A549 (cell line): ENCODE results near the gene SPINT1. TPM values are rescaled to one million over a fixed set of nuclear protein-coding genes. Genes with fewer than 3 reads are reported as not detected.

Source experiments
- ATAC-seq, 2 experiments: fragments of 200-7000 bp in 1 of 2; fragments of >200 bp in 1 of 2; cut with Nextera tagmentation in 1 of 2; cut with Tn5 transposase in 1 of 2; 3 replicates each; pipeline versions ENCODE4 v1.8.0 to v1.9.1; 2018 to 2020; ENCODE audit warnings: mild to moderate bottlenecking in 1 of 2, moderate library complexity in 1 of 2
- CTCF ChIA-PET: fragments of 300-600 bp; sonication (Branson Sonifier 250); formaldehyde crosslinking; extraction: SDS; loops from one replicate; lab custom pipeline; 2021; ENCODE audit warnings: antibody characterized with exemption, inconsistent platforms; lab: Yijun Ruan, JAX
- POLR2A ChIA-PET: fragments of 350-600 bp; formaldehyde crosslinking; extraction: SDS; loops from one replicate; lab custom pipeline; 2021; ENCODE audit warnings: antibody characterized with exemption, inconsistent platforms; lab: Yijun Ruan, JAX
- DNase-seq, 2 experiments: peaks; one replicate each; pipeline versions ENCODE4 v3.0.0 to v3.0.0-alpha.2; 2011 to 2016; ENCODE audit warnings: low read depth in 1 of 2, low spot score in 1 of 2
- FAIRE-seq: peaks from 2 replicates; lab custom pipeline; 2011; peaks lifted over from hg19 to GRCh38; lab: Jason Lieb, UNC
- H3K27ac ChIP-seq, 2 experiments: fragments of >200 bp; sonication (Bioruptor Twin); formaldehyde crosslinking; 3 replicates each; pipeline ENCODE4 v1.5.1; 2016 to 2017
- H3K4me1 ChIP-seq: fragments of >200 bp; sonication (Bioruptor Twin); formaldehyde crosslinking; 3 replicates; pipeline ENCODE4 v1.6.1; 2016
- H3K4me2 ChIP-seq: fragments of >200 bp; sonication (Bioruptor Twin); formaldehyde crosslinking; 3 replicates; pipeline ENCODE4 v1.6.1; 2016
- H3K4me3 ChIP-seq: fragments of >200 bp; sonication (Bioruptor Twin); formaldehyde crosslinking; 3 replicates; pipeline ENCODE4 v1.5.1; 2016
- H3K9me3 ChIP-seq: fragments of >200 bp; sonication (Bioruptor Twin); formaldehyde crosslinking; 3 replicates; pipeline ENCODE4 v1.6.1; 2016
- ATOH8 ChIP-seq: fragments of 250-450 bp; sonication (Bioruptor Pico); IDR thresholded peaks from 2 replicates; pipeline ENCODE4 v1.5.0; 2020; ENCODE audit warnings: low read depth, mild to moderate bottlenecking, moderate library complexity
- CEBPB ChIP-seq, 2 experiments: fragments of >200 bp in 1 of 2; sonication (Bioruptor Twin) in 1 of 2; formaldehyde crosslinking in 1 of 2; IDR thresholded peaks; 2 replicates each; pipeline ENCODE4 v1.6.1; 2012 to 2016
- EHF ChIP-seq: fragments of 250-450 bp; sonication (Bioruptor Pico); IDR thresholded peaks from 2 replicates; pipeline ENCODE4 v1.5.0; 2020; ENCODE audit warnings: mild to moderate bottlenecking
- EHMT2 ChIP-seq: fragments of 200-600 bp; sonication (generic); IDR thresholded peaks from 2 replicates; pipeline ENCODE4 v1.6.1; 2016; ENCODE audit warnings: antibody characterized with exemption, low read depth, mild to moderate bottlenecking, moderate library complexity
- FOSL2 ChIP-seq, 2 experiments: fragments of 450-650 bp in 1 of 2; fragments of >200 bp in 1 of 2; sonication (Bioruptor Twin) in 1 of 2; formaldehyde crosslinking; IDR thresholded peaks; 2 replicates each; pipeline versions ENCODE4 v1.5.0 to v1.6.1; 2016 to 2020; ENCODE audit warnings: mild to moderate bottlenecking in 1 of 2, moderate library complexity in 1 of 2
- HDAC2 ChIP-seq: fragments of 200-600 bp; sonication (generic); IDR thresholded peaks from 2 replicates; pipeline ENCODE4 v1.6.1; 2016
- HMGXB4 ChIP-seq: fragments of 250-450 bp; sonication (Bioruptor Pico); IDR thresholded peaks from 2 replicates; pipeline ENCODE4 v1.5.0; 2021; ENCODE audit warnings: mild to moderate bottlenecking, moderate library complexity, borderline replicate concordance
- HOXA7 ChIP-seq: fragments of 250-450 bp; sonication (Bioruptor Pico); IDR thresholded peaks from 2 replicates; pipeline ENCODE4 v1.5.0; 2020; ENCODE audit warnings: mild to moderate bottlenecking, moderate library complexity
- HOXB13 ChIP-seq: fragments of 250-450 bp; sonication (Bioruptor Pico); IDR thresholded peaks from 2 replicates; pipeline ENCODE4 v1.5.0; 2020; ENCODE audit warnings: low read depth, mild to moderate bottlenecking, moderate library complexity
- HOXB5 ChIP-seq: fragments of 250-450 bp; sonication (Bioruptor Pico); IDR thresholded peaks from 2 replicates; pipeline ENCODE4 v1.5.0; 2020; ENCODE audit warnings: mild to moderate bottlenecking, moderate library complexity
- JUN ChIP-seq, 2 experiments: fragments of >200 bp; sonication (Bioruptor Twin); formaldehyde crosslinking; IDR thresholded peaks; 2 replicates in 1 of 2; 3 replicates in 1 of 2; pipeline ENCODE4 v1.6.1; 2016 to 2017
- KDM1A ChIP-seq: fragments of 200-600 bp; sonication (generic); IDR thresholded peaks from 2 replicates; pipeline ENCODE4 v1.6.1; 2016; ENCODE audit warnings: low read depth, mild to moderate bottlenecking
- MAFK ChIP-seq: fragments of 450-650 bp; IDR thresholded peaks from 2 replicates; pipeline ENCODE4 v1.6.1; 2014; ENCODE audit not compliant: partially characterized antibody
- MAX ChIP-seq: IDR thresholded peaks from 2 replicates; pipeline ENCODE4 v1.6.1; 2012
- MAZ ChIP-seq: fragments of 150-350 bp; IDR thresholded peaks from 2 replicates; pipeline ENCODE4 v1.6.1; 2014; ENCODE audit warnings: antibody characterized with exemption, low read depth, low read length, borderline replicate concordance
- MYC ChIP-seq: IDR thresholded peaks from 2 replicates; pipeline ENCODE4 v1.6.1; 2012; ENCODE audit warnings: mild to moderate bottlenecking, inconsistent platforms, low read length, improper control_type of control experiment, borderline replicate concordance
- NFE2L2 ChIP-seq: fragments of 150-350 bp; conservative IDR thresholded peaks from 2 replicates; pipeline ENCODE4 v1.6.1; 2014; ENCODE audit warnings: low read length
- NR3C1 ChIP-seq: fragments of >200 bp; sonication (Bioruptor Twin); formaldehyde crosslinking; IDR thresholded peaks from 3 replicates; pipeline ENCODE4 v1.6.1; 2017
- PBX3 ChIP-seq: IDR thresholded peaks from 2 replicates; pipeline ENCODE4 v1.6.1; 2012
- RCOR1 ChIP-seq: fragments of 150-350 bp; IDR thresholded peaks from 2 replicates; pipeline ENCODE4 v1.6.1; 2014; ENCODE audit warnings: antibody characterized with exemption, low read length, low read depth
- RFX5 ChIP-seq: fragments of 450-650 bp; IDR thresholded peaks from 2 replicates; pipeline ENCODE4 v1.7.1; 2014; ENCODE audit warnings: antibody characterized with exemption, mild to moderate bottlenecking, moderate library complexity
- SREBF2 ChIP-seq: fragments of 450-650 bp; IDR thresholded peaks from 2 replicates; pipeline ENCODE4 v1.6.1; 2014; ENCODE audit warnings: mild to moderate bottlenecking, moderate library complexity
- TFCP2L1 ChIP-seq: fragments of 250-450 bp; sonication (Bioruptor Pico); IDR thresholded peaks from 2 replicates; pipeline ENCODE4 v1.5.0; 2021; ENCODE audit warnings: mild to moderate bottlenecking
- USF2 ChIP-seq: fragments of 450-650 bp; IDR thresholded peaks from 2 replicates; pipeline ENCODE4 v1.6.1; 2014; ENCODE audit warnings: antibody characterized with exemption
- ZFP36 ChIP-seq: fragments of 450-650 bp; IDR thresholded peaks from 2 replicates; pipeline ENCODE4 v1.6.1; 2014; ENCODE audit warnings: borderline replicate concordance; ENCODE audit not compliant: partially characterized antibody
- ZNF302 ChIP-seq: fragments of 250-450 bp; sonication (Bioruptor Pico); IDR thresholded peaks from 2 replicates; pipeline ENCODE4 v1.9.0; 2021; ENCODE audit warnings: inconsistent platforms, mild to moderate bottlenecking, moderate library complexity
- ZSCAN20 ChIP-seq: fragments of 250-450 bp; sonication (Bioruptor Pico); IDR thresholded peaks from 2 replicates; pipeline ENCODE4 v1.8.0; 2022; ENCODE audit warnings: mild to moderate bottlenecking, moderate library complexity
- WGBS: methylation state at CpG from one replicate; pipeline ENCODE4 v1.1.6; 2017; ENCODE audit errors: missing lambda C conversion rate; 5-methylcytosine and 5-hydroxymethylcytosine counted together
- polyA plus RNA-seq, 4 experiments: library from polyadenylated mRNA; depleted of rRNA in 3 of 4; stranded (reverse); fragments of >200 nt; fragmentation: RNase III in 1 of 4; extraction: RNeasy Plus Mini Kit Qiagen cat#74134 plus additional on column Dnase treatment in 1 of 4; gene quantifications; 2 replicates in 3 of 4; 3 replicates in 1 of 4; pipeline ENCODE4 v1.2.3, GENCODE V29; 2011 to 2017

Gene SPINT1
- polyA plus RNA-seq, 2 of the 4 experiments (the other 2 are of a cell fraction) = 0.79 to 0.80 TPM

GRCh38 chr15:40855706-40856234 is 11.9 kb downstream of the SPINT1 start:
- POLR2A ChIA-PET = interaction anchor here (0.6 kb wide), 1 partner anchor 38 kb away, joined by 4 read pairs; the partner anchor contains the start of gene VPS18
- 49% methylated on average over 4 of the region's 13 CpGs for WGBS
- FAIRE-seq = no peak
- no peak overlapping the region for H3K4me3 ChIP-seq
- TF ChIP-seq SREBF2 = no peak
- no peak for TF ChIP-seq KDM1A
- TF ChIP-seq CEBPB (IDR thresholded peaks at IDR 0.05) = no peak
- TF ChIP-seq NFE2L2 = no peak
- TF ChIP-seq ZFP36 = no peak
- TF ChIP-seq ZNF302 (CRISPR knock-in tag) = no peak
- no peak for TF ChIP-seq RCOR1
- TF ChIP-seq JUN (IDR thresholded peaks at IDR 0.05) = no peak
- no peak for TF ChIP-seq USF2
- TF ChIP-seq MAX = no peak
- no peak for TF ChIP-seq HOXB13
- TF ChIP-seq MAZ = no peak
- no peak for TF ChIP-seq ATOH8 (CRISPR knock-in tag)
- no peak for TF ChIP-seq FOSL2 (IDR thresholded peaks at IDR 0.05)
- TF ChIP-seq FOSL2 (CRISPR knock-in tag; IDR thresholded peaks at IDR 0.05) = no peak
- TF ChIP-seq NR3C1 = no peak
- no peak for TF ChIP-seq HMGXB4 (CRISPR knock-in tag)
- TF ChIP-seq HDAC2 = no peak
- no peak for TF ChIP-seq MYC
- TF ChIP-seq, all 56 proteins: peak for 0
- Histone ChIP-seq H3K9me3 (no peaks in the 10 kb centered on the region), H3K4me2 (no peak overlapping the region), H3K4me1 (peaks cover 25% of the 10 kb centered on the region), H3K27ac (no peak overlapping the region)
- CTCF ChIA-PET = interaction anchor here (0.9 to 9.3 kb wide), 5 partner anchors 9 to 177 kb away, joined by 3 to 254 read pairs (median 82); partner anchors contain the start of genes PPP1R14D, SPINT1 and VPS18
- ATAC-seq (no peak), DNase-seq (no peak)

- no peak for DNase-seq
- CTCF ChIA-PET = interaction anchor here (0.8 to 9.3 kb wide), 20 partner anchors 10 to 177 kb away, joined by 3 to 254 read pairs (median 6); partner anchors contain the start of genes PPP1R14D, SPINT1 and VPS18
Observed at GRCh38 chr15:40856746-40857145, 12.9 kb downstream of the SPINT1 start.

More at GRCh38 chr15:40856746-40857145, 12.9 kb downstream of the SPINT1 start:
- no peak for ATAC-seq
- H3K27ac ChIP-seq = peak overlapping the region; percentile 59 to 76; a peak in 4 of 6 replicates
- H3K4me2 ChIP-seq = no peak overlapping the region
- peaks cover 30% of the 10 kb centered on the region for H3K4me1 ChIP-seq
- FAIRE-seq = no peak
- 61% methylated on average over 2 of the region's 8 CpGs for WGBS
- no peak overlapping the region for H3K4me3 ChIP-seq
- no peaks in the 10 kb centered on the region for H3K9me3 ChIP-seq
- POLR2A ChIA-PET = no interaction called here
- TF ChIP-seq RFX5 = no peak
- TF ChIP-seq TFCP2L1 (CRISPR knock-in tag) = no peak
- no peak for TF ChIP-seq EHF (CRISPR knock-in tag)
- no peak for TF ChIP-seq HMGXB4 (CRISPR knock-in tag)
- no peak for TF ChIP-seq MAZ
- TF ChIP-seq HOXA7 (CRISPR knock-in tag) = no peak
- no peak for TF ChIP-seq ZSCAN20 (CRISPR knock-in tag)
- TF ChIP-seq MAFK = no peak
- no peak for TF ChIP-seq HOXB5 (CRISPR knock-in tag)
- TF ChIP-seq EHMT2 = no peak
- TF ChIP-seq PBX3 = no peak
